Fibroblast of the aortic adventitia (primary cell): ENCODE measurements around the gene DMD. TPM values are rescaled to one million over a fixed set of nuclear protein-coding genes. Genes with fewer than 3 reads are reported as not detected.

Experiments
- DNase-seq: peaks from one replicate; pipeline ENCODE4 v3.0.0-alpha.2; 2010; ENCODE audit warnings: low read depth
- H3K4me3 ChIP-seq: 2 replicates; pipeline ENCODE4 v1.5.1; 2011; ENCODE audit warnings: low read depth, mild to moderate bottlenecking, control low read depth, low read length, moderate library complexity
- CTCF ChIP-seq: IDR thresholded peaks from 2 replicates; pipeline ENCODE4 v1.5.1; 2011; ENCODE audit warnings: mild to moderate bottlenecking, low read length, control low read depth, inconsistent platforms; ENCODE audit not compliant: insufficient read depth
- total RNA-seq: library from RNA; depleted of rRNA; stranded (reverse); fragments of >200 nt; gene quantifications from 2 replicates; pipeline ENCODE4 v1.2.3, GENCODE V29; 2012; ENCODE audit warnings: low replicate concordance

The DMD gene
- total RNA-seq, 1 donor, result 10.3 TPM

- no peak overlapping the region for H3K4me3 ChIP-seq
- no peak for TF ChIP-seq CTCF
- DNase-seq, result no peak
Observed at GRCh38 chrX:32839781-32840180, 371.6 kb downstream of the DMD start.

DNA sequence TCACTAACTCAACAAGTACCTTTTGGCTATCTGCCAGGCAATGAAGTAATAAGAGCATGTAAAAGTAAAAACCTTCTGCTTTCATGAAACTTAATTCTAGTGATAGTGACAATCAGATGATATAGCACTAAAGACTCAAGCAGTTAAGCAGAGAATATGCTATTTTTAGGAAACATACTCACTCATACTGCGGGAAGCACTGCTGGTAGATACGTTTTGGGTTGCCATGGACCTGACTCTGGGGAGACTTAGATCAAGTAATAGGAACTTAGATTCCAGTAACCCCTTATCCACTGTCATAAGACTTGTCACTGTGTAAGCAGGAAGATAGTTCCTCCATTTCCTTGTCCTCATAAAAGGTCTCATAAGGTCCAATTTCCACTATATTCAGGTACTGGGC lies 386.3 kb downstream of the DMD start:
- no peak overlapping the region for H3K4me3 ChIP-seq
- no peak for TF ChIP-seq CTCF
- DNase-seq, result no peak

DNA sequence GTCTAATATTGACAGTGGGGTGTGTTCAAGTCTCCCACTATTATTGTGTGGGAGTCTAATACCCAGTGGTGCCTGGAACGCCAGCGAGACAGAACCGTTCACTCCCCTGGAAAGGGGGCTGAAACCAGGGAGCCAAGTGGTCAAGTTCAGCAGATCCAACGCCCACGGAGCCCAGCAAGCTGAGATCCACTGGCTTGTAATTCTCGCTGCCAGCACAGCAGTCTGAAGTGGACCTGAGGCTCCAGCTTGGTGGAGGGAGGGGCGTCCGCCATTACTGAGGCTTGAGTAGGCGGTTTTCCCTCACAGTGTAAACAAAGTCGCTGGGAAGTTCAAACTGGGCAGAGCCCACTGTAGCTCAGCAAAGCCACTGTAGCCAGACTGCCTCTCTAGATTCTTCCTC lies 407.3 kb downstream of the DMD start:
- TF ChIP-seq CTCF, result no peak
- no peak overlapping the region for H3K4me3 ChIP-seq

DNA sequence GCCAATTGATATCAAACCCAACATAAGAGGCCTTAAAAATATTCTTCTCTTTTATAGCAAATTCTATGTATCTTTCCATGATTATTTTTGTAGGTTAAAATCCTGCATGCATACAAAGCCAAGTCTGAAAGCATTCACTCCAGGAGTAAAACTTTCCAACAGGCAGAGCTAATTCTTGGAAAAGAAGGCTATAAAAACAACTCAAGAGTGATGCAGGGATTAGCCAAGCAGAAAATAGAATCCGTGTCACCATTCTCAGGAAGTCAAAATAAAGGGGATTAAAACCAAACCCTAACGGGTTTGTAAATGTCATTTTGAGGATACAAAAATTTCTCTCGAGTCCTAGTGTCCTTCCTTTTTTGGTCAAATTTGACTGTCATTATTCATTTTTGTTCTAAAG lies 412.4 kb downstream of the DMD start:
- no peak overlapping the region for H3K4me3 ChIP-seq
- no peak for DNase-seq
- TF ChIP-seq CTCF, result no peak

More for the DNA sequence above, 407.3 kb downstream of the DMD start:
- DNase-seq, result no peak

DNA sequence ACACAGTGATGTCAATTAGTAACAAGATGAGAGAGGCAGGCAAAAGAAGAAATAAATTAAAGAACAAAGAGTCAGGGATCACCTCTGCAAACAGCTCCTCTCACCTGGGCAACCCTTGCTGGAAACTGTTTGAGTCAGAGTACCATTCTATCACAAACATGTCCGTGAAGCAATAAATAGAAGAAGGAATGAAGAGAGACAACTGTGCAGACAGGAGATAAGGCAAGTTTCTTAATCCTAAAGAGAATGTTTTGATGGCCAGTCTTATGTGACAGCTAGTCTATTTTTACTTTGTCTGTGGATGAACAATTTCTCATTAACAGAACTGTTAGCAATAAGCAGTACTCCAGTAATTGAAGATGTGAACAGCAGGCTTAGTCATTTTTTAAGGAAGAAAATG lies 422.4 kb downstream of the DMD start:
- no peak overlapping the region for H3K4me3 ChIP-seq
- TF ChIP-seq CTCF, result no peak
- DNase-seq, result no peak

DNA sequence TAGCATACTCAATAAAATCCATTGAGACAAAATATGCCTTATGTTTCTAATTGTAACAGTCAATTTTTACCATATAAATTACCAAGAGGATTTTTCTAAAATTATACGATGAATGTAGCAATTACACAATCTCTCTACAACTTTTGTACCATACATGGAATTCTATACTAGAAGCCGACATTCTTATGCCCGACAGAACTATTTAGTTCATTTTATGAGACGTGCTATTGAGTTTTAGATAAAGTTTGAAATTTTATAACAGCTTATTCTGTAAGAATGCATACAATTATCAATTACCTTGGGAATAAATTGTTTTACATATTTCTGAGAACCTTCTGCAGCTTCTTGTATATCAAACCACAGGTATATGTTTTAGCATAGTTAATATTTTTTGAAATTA lies 431.2 kb downstream of the DMD start:
- no peak overlapping the region for H3K4me3 ChIP-seq
- no peak for TF ChIP-seq CTCF
- no peak for DNase-seq

DNA sequence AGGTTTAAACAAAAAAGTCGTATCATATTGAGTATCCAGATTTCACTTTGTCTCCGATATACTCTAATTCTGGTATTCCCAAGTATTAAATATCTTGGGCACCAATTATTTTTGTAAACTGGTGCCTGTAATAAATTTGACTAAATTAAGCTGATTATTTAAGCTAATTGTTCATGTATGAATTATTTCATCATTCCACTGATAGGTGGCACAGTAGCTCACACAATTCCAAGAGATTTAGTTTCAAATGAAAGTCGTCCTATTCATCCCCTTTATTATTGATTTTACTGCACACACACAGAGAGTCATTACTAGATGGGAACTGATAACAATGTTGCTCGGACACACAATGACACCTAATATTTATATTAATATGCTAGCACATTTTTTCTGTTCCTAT lies 432.4 kb downstream of the DMD start:
- no peak overlapping the region for H3K4me3 ChIP-seq
- no peak for TF ChIP-seq CTCF
- no peak for DNase-seq
